ENCODE data around the gene TEX35. TPM values are rescaled to one million over a fixed set of nuclear protein-coding genes. Genes with fewer than 3 reads are reported as not detected.
"Not testable (repeated sequence)": the region's sequence is repeated elsewhere in the genome, so short reads cannot be mapped to it uniquely, and the experiment has no call there.

TEX35 gene
- total and polyA plus RNA-seq, 8 donors = 0.76 TPM; not detected in 7

DNA sequence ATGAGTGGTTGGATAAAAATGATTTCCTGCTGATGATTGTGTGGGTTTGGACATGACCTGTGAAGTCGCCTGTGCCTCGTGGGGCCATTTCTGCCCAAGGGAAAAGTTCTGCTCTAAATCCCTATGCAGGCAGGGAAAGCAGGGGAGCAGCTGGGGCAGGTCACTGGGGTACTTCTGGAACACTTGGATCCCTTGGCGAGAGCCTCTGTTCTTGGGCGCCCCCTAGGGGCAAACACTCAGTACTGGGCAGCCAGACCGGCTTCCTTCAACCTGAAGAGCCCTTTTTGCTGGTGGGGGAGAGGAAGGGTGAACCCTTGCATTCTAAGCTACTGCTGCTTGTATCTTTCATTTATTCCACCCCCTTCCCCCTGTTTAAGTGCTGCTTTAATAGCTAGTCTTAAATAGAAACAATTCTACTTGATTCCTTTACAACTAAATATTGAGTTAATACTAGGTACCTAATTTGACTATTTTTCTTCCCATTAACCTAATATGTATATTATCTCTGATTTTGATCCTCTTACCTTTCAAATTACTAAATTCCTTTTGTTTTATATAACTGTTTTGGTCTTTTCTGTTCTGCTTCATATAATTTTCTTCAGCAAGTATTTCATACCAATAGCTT, 11.1 kb upstream of the TEX35 start:
- DNase-seq = peak; percentile 77 to 85
- WGBS, 5 donors = 25 to 46% (median 29%) methylated on average over 4 to 5 of the region's 5 CpGs
- Histone ChIP-seq H3K9me3 (no peaks in the 10 kb centered on the region), H3K27me3 (no peaks in the 10 kb centered on the region), H3K36me3 (no peaks in the 10 kb centered on the region), H3K4me1 (peaks cover 0 to 10% (median 7%) of the 10 kb centered on the region in 4 donors), H3K4me3 (no peak overlapping the region), H3K27ac (no peak overlapping the region)
- intact Hi-C loops (cut with DNase I; ENCODE audit: low total_unique reads) = no loop called here
- TF ChIP-seq POLR2A (IDR thresholded peaks at IDR 0.05) = no peak
- TF ChIP-seq, protein P1, sequence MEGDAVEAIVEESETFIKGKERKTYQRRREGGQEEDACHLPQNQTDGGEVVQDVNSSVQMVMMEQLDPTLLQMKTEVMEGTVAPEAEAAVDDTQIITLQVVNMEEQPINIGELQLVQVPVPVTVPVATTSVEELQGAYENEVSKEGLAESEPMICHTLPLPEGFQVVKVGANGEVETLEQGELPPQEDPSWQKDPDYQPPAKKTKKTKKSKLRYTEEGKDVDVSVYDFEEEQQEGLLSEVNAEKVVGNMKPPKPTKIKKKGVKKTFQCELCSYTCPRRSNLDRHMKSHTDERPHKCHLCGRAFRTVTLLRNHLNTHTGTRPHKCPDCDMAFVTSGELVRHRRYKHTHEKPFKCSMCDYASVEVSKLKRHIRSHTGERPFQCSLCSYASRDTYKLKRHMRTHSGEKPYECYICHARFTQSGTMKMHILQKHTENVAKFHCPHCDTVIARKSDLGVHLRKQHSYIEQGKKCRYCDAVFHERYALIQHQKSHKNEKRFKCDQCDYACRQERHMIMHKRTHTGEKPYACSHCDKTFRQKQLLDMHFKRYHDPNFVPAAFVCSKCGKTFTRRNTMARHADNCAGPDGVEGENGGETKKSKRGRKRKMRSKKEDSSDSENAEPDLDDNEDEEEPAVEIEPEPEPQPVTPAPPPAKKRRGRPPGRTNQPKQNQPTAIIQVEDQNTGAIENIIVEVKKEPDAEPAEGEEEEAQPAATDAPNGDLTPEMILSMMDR (IDR thresholded peaks at IDR 0.05) = peak in 5 of 7 experiments; percentile 55 to 87 (median 78)

DNA sequence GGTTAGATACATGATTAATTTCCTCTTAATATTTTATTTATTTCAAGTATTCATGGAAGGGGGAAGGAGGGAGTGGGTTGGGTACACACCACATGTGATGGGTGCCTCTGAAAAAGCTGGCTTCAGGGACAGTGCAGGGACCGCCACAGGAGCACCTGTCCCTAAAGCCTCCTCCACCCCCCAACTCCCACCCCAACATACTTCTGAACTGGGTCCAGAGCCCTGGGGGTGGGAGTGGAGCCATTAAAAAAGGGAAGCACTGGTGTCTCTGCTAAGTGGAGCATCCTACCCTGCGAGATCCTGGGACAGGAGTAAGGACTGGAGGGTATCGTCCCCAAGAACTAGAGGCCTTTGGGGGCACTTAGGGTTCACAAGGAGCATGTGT, 10.6 kb upstream of the TEX35 start:
- no peaks in the 10 kb centered on the region for H3K27me3 ChIP-seq
- no peaks in the 10 kb centered on the region for H3K9me3 ChIP-seq
- peaks cover 0 to 14% (median 7%) of the 10 kb centered on the region in 4 donors for H3K4me1 ChIP-seq
- WGBS, 5 donors = 90 to 100% (median 92%) methylated on average over 3 of the region's 3 CpGs
- H3K4me3 ChIP-seq = no peak overlapping the region
- DNase-seq = no peak
- intact Hi-C loops (cut with DNase I; ENCODE audit: low total_unique reads) = no loop called here
- H3K36me3 ChIP-seq = no peaks in the 10 kb centered on the region
- TF ChIP-seq POLR2A (IDR thresholded peaks at IDR 0.05) (no peak), EP300 (IDR thresholded peaks at IDR 0.05) (no peak), POLR2AphosphoS5 (IDR thresholded peaks at IDR 0.05) (no peak)
- TF ChIP-seq, protein P1 (IDR thresholded peaks at IDR 0.05) = no peak
- H3K27ac ChIP-seq = no peak overlapping the region

DNA sequence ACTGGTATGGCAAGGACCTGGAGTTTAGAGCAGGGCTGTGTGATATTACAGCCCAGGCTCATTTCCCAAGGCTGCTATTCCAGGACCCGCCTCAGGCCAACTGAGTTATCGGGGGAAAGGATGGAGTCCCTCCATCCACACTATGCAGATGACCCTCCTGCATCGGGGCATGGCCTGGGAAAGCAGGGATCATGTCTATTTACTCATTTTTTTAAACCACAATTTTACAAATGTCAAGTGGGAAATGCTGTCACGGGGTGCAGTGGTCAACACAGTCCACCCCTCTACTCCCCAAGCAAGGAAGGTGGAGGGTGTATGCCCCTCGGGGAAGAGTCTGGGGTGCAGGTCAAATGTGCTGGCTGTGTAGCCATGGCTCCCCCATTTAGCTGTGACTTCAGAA, 10.1 kb upstream of the TEX35 start:
- no peak overlapping the region for H3K4me3 ChIP-seq
- WGBS, 5 donors = 85 to 92% (median 89%) methylated on average over 5 of the region's 5 CpGs
- no peak overlapping the region for H3K27ac ChIP-seq
- no peaks in the 10 kb centered on the region for H3K27me3 ChIP-seq
- intact Hi-C loops (cut with DNase I; ENCODE audit: low total_unique reads) = no loop called here
- no peaks in the 10 kb centered on the region for H3K9me3 ChIP-seq
- TF ChIP-seq POLR2A (IDR thresholded peaks at IDR 0.05) (no peak), POLR2AphosphoS5 (IDR thresholded peaks at IDR 0.05) (no peak), EP300 (IDR thresholded peaks at IDR 0.05) (no peak)
- TF ChIP-seq, protein P1 (IDR thresholded peaks at IDR 0.05) = no peak
- no peaks in the 10 kb centered on the region for H3K36me3 ChIP-seq
- H3K4me1 ChIP-seq = peaks cover 0 to 14% (median 7%) of the 10 kb centered on the region in 4 donors
- DNase-seq = no peak

DNA sequence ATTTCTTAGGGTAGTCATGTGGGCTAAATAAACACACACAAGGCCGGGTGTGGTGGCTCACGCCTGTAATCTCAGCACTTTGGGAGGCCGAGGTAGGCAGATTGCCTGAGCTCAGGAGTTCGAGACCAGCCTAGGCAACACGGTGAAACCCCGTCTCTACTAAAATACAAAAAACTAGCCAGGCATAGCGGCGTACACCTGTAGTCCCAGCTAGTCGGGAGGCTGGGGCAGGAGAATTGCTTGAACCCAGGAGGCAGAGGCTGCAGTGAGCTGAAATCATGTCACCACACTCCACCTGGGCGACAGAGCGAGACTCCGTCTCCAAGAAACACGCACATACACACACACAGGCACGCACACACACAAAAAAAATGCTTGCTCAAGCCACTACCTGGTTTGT, 9.6 kb upstream of the TEX35 start:
- H3K4me3 ChIP-seq; H3K36me3 ChIP-seq; intact Hi-C loops (cut with DNase I; ENCODE audit: low total_unique reads); H3K9me3 ChIP-seq; DNase-seq; H3K27me3 ChIP-seq; H3K27ac ChIP-seq: not testable (repeated sequence)
- peaks cover 0 to 14% (median 7%) of the 10 kb centered on the region in 4 donors for H3K4me1 ChIP-seq
- 92 to 94% (median 94%) methylated on average over 14 of the region's 14 CpGs for WGBS, 5 donors

DNA sequence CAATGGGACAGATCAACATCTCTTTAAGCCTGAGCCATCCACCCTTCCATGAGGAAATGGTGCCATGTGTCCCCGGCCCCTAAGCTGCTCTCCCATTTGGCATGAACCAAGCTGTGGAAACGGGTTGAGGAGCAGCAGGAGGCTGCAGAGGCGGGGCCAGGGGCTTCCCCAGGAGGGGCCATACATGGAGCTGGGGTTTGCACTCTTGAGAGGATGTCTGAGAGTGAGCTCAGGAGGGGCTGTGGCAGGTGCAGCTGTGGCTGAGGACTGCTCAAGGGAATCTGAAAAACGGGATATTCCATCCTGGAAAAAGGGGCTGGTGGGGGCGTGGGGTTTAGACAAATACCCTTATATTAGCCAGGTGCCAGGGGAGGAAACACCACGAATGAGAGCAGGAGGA, 9.1 kb upstream of the TEX35 start:
- Histone ChIP-seq H3K4me1 (peaks cover 0 to 14% (median 7%) of the 10 kb centered on the region in 4 donors), H3K36me3 (no peaks in the 10 kb centered on the region), H3K4me3 (no peak overlapping the region), H3K27me3 (no peaks in the 10 kb centered on the region), H3K9me3 (no peaks in the 10 kb centered on the region), H3K27ac (no peak overlapping the region)
- no peak for DNase-seq
- no peak for TF ChIP-seq POLR2AphosphoS5 (IDR thresholded peaks at IDR 0.05)
- no peak for TF ChIP-seq EP300 (IDR thresholded peaks at IDR 0.05)
- no peak for TF ChIP-seq POLR2A (IDR thresholded peaks at IDR 0.05)
- TF ChIP-seq, protein P1 (IDR thresholded peaks at IDR 0.05) = no peak
- intact Hi-C loops (cut with DNase I; ENCODE audit: low total_unique reads) = no loop called here
- 55 to 80% (median 74%) methylated on average over 6 of the region's 6 CpGs for WGBS, 5 donors

Data from stomach (tissue), 9 donors.